ENCODE results near the gene DCLK1.

GRCh38 chr13:35794734-35795389, 336.3 kb downstream of the DCLK1 start:
- TF ChIP-seq RAD21 (IDR thresholded peaks at IDR 0.05): no peak
- TF ChIP-seq MAX (IDR thresholded peaks at IDR 0.05): no peak
- TF ChIP-seq CTCF (IDR thresholded peaks at IDR 0.05; ENCODE audit: low read depth, low read length, missing input control): no peak
- no peak for TF ChIP-seq JUND (IDR thresholded peaks at IDR 0.05)
- no peak for TF ChIP-seq RXRA (IDR thresholded peaks at IDR 0.05)
- TF ChIP-seq GABPA (IDR thresholded peaks at IDR 0.05 in 1 of 2, conservative IDR thresholded peaks at IDR 0.05 in 1 of 2): no peak
- TF ChIP-seq ZBTB33 (IDR thresholded peaks at IDR 0.05): no peak
- no peak for TF ChIP-seq EGR1 (IDR thresholded peaks at IDR 0.05; ENCODE audit: low read depth in 2 of 2)
